HG03095 (cell line): ENCODE measurements around the gene ZNF771.

Experiments used
- ATAC-seq: cut with Tn5 transposase; IDR thresholded peaks from one replicate; pipeline ENCODE4 v1.9.1; 2021; ENCODE audit warnings: moderate library complexity; ENCODE audit not compliant: unreplicated experiment

The ZNF771 gene

GRCh38 chr16:30407102-30407803 lies at the start of gene ZNF771:
Gene ZNF771 (plus strand): TSS chr16:30407606. CDS start chr16:30408054, 448 bp downstream.
- peak; percentile 69 for ATAC-seq

GRCh38 chr16:30357715-30358576 lies 49.5 kb upstream of the ZNF771 start:
- ATAC-seq: no peak

GRCh38 chr16:30358577-30358936 lies 48.8 kb upstream of the ZNF771 start:
- ATAC-seq: no peak

- ATAC-seq: no peak
Measured at GRCh38 chr16:30358990-30359870, 48.2 kb upstream of the ZNF771 start.

GRCh38 chr16:30359871-30360170 lies 47.6 kb upstream of the ZNF771 start:
- ATAC-seq: no peak

GRCh38 chr16:30361180-30361579 lies 46.2 kb upstream of the ZNF771 start:
- no peak for ATAC-seq

GRCh38 chr16:30365200-30365599 lies 42.2 kb upstream of the ZNF771 start:
- no peak for ATAC-seq

GRCh38 chr16:30366511-30366910 lies 40.9 kb upstream of the ZNF771 start:
- no peak for ATAC-seq

- no peak for ATAC-seq
Measured at GRCh38 chr16:30367349-30368009, 39.9 kb upstream of the ZNF771 start.

GRCh38 chr16:30368122-30368791 lies 39.1 kb upstream of the ZNF771 start:
- no peak for ATAC-seq

- no peak for ATAC-seq
Measured at GRCh38 chr16:30368792-30369090, 38.7 kb upstream of the ZNF771 start.

- no peak for ATAC-seq
Measured at GRCh38 chr16:30369091-30369937, 38.1 kb upstream of the ZNF771 start.

- ATAC-seq: peak; percentile 5
Measured at GRCh38 chr16:30369938-30370455, 37.4 kb upstream of the ZNF771 start.

GRCh38 chr16:30370456-30371247 lies 36.8 kb upstream of the ZNF771 start, which contains the start of gene TBC1D10B:
Gene TBC1D10B (minus strand): TSS chr16:30370494. CDS start chr16:30370183, 311 bp downstream.
- peak; percentile 72 for ATAC-seq

GRCh38 chr16:30371248-30371816 lies 36.1 kb upstream of the ZNF771 start:
- ATAC-seq: no peak

- no peak for ATAC-seq
Measured at GRCh38 chr16:30372038-30372712, 35.2 kb upstream of the ZNF771 start.

GRCh38 chr16:30372725-30373124 lies 34.7 kb upstream of the ZNF771 start:
- no peak for ATAC-seq

- ATAC-seq: no peak
Measured at GRCh38 chr16:30374538-30374937, 32.9 kb upstream of the ZNF771 start, which contains the start of gene MYL11. Gene MYL11 (plus strand): TSS chr16:30374802. CDS start chr16:30374858, 56 bp downstream.
